SU-DHL-6 (cell line): ENCODE measurements around the gene ACSL5.

Experiments
- H2AFZ ChIP-seq: fragments of 200-600 bp; sonication (generic); 2 replicates; pipeline ENCODE4 v1.6.1; 2014; ENCODE audit warnings: low read depth, mild to moderate bottlenecking, moderate library complexity, mixed read lengths, antibody characterized with exemption, low read length; ENCODE audit not compliant: severe bottlenecking
- H3F3A ChIP-seq: fragments of 200-600 bp; shearing (Covaris generic); 2 replicates; pipeline ENCODE4 v1.6.0; 2016; ENCODE audit warnings: antibody characterized with exemption, mild to moderate bottlenecking; ENCODE audit not compliant: insufficient read depth
- H3K27ac ChIP-seq: fragments of 200-600 bp; sonication (generic); 2 replicates; pipeline ENCODE4 v1.5.1; 2016; ENCODE audit warnings: low read depth, mild to moderate bottlenecking, low read length, moderate library complexity, mixed read lengths
- H3K27me3 ChIP-seq: fragments of 200-600 bp; sonication (generic), shearing (Covaris generic); 2 replicates; pipeline ENCODE4 v1.6.0; 2014; ENCODE audit warnings: mild to moderate bottlenecking, low read length
- H3K36me3 ChIP-seq: fragments of 200-600 bp; sonication (generic); 2 replicates; pipeline ENCODE4 v1.6.1; 2014; ENCODE audit warnings: mild to moderate bottlenecking, low read length, mixed read lengths
- H3K4me2 ChIP-seq: fragments of 300-600, 200-600 bp; shearing (Covaris generic), sonication (generic); 2 replicates; pipeline ENCODE4 v1.6.0; 2014; ENCODE audit warnings: low read length, low read depth, mild to moderate bottlenecking; ENCODE audit not compliant: poor library complexity, severe bottlenecking
- H3K4me3 ChIP-seq: fragments of 200-600 bp; sonication (generic); 2 replicates; pipeline ENCODE4 v1.5.1; 2014; ENCODE audit warnings: antibody characterized with exemption, low read length, mild to moderate bottlenecking, mixed read lengths; ENCODE audit not compliant: insufficient read depth, poor library complexity, severe bottlenecking
- H3K79me2 ChIP-seq: fragments of 200-600 bp; sonication (generic); 2 replicates; pipeline ENCODE4 v1.6.1; 2014; ENCODE audit warnings: mild to moderate bottlenecking, low read length, moderate library complexity; ENCODE audit not compliant: insufficient read depth
- H3K9ac ChIP-seq: fragments of 200-600 bp; sonication (generic); 2 replicates; pipeline ENCODE4 v1.7.0; 2014; ENCODE audit warnings: mild to moderate bottlenecking, low read length
- H3K9me2 ChIP-seq: fragments of 200-600 bp; sonication (generic); replicated peaks from 2 replicates; pipeline ENCODE4 v1.6.1; 2014; ENCODE audit warnings: low read length; ENCODE audit not compliant: insufficient read depth
- H3K9me3 ChIP-seq: fragments of 200-600 bp; sonication (generic); 2 replicates; pipeline ENCODE4 v1.6.1; 2014; ENCODE audit warnings: low read length, mixed read lengths; ENCODE audit not compliant: insufficient read depth
- H4K20me1 ChIP-seq: fragments of 200-600 bp; sonication (generic); 2 replicates; pipeline ENCODE4 v1.6.1; 2014; ENCODE audit warnings: low read depth, mild to moderate bottlenecking, antibody characterized with exemption, low read length, moderate library complexity, mixed read lengths
- EZH2phosphoT487 ChIP-seq: fragments of 200-600 bp; sonication (generic), shearing (Covaris generic); conservative IDR thresholded peaks from 2 replicates; pipeline ENCODE4 v1.6.1; 2018; ENCODE audit warnings: mild to moderate bottlenecking, antibody characterized with exemption, low read length, moderate library complexity, mixed read lengths
- TF ChIP-seq, protein P1 (sequence below): fragments of 200-600 bp; sonication (generic); IDR thresholded peaks from one replicate; pipeline ENCODE4 v1.5.1; 2017; ENCODE audit warnings: antibody characterized with exemption, mild to moderate bottlenecking, low read length, moderate library complexity; ENCODE audit not compliant: insufficient read depth, poor library complexity, severe bottlenecking

The ACSL5 gene

DNA sequence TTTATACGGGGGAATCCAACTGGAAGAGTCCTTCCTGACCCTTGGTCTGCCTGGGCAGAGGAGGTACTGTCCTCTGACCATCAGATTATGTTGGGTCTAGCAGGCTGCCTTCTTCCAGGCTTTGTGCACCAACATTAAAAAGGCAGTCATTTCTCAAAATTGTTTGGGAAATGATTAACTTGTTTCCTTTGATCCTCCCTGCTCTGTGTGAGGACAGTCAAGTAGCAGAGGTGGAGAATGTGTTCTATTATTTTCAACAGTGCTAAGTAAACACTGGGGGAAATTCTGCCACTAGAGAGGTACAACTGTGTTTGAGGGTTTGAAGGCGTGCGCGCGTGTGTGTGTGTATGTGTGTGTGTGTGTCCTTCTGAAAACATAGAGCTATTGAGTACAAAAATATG is 20.6 kb downstream of the ACSL5 start:
- peaks cover 15% of the 10 kb centered on the region for H3K79me2 ChIP-seq
- no peak overlapping the region for H3K4me3 ChIP-seq
- no peaks in the 10 kb centered on the region for H3F3A ChIP-seq
- H3K9ac ChIP-seq: no peak overlapping the region
- H3K27ac ChIP-seq: no peak overlapping the region
- TF ChIP-seq, protein P1, sequence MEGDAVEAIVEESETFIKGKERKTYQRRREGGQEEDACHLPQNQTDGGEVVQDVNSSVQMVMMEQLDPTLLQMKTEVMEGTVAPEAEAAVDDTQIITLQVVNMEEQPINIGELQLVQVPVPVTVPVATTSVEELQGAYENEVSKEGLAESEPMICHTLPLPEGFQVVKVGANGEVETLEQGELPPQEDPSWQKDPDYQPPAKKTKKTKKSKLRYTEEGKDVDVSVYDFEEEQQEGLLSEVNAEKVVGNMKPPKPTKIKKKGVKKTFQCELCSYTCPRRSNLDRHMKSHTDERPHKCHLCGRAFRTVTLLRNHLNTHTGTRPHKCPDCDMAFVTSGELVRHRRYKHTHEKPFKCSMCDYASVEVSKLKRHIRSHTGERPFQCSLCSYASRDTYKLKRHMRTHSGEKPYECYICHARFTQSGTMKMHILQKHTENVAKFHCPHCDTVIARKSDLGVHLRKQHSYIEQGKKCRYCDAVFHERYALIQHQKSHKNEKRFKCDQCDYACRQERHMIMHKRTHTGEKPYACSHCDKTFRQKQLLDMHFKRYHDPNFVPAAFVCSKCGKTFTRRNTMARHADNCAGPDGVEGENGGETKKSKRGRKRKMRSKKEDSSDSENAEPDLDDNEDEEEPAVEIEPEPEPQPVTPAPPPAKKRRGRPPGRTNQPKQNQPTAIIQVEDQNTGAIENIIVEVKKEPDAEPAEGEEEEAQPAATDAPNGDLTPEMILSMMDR: no peak
- TF ChIP-seq EZH2phosphoT487: no peak
- no peak overlapping the region for H3K4me2 ChIP-seq
- H3K27me3 ChIP-seq: no peaks in the 10 kb centered on the region
- H4K20me1 ChIP-seq: no peaks in the 10 kb centered on the region
- H3K9me3 ChIP-seq: no peaks in the 10 kb centered on the region
- H3K9me2 ChIP-seq: no peaks in the 10 kb centered on the region
- no peaks in the 10 kb centered on the region for H3K36me3 ChIP-seq
- no peak overlapping the region for H2AFZ ChIP-seq

DNA sequence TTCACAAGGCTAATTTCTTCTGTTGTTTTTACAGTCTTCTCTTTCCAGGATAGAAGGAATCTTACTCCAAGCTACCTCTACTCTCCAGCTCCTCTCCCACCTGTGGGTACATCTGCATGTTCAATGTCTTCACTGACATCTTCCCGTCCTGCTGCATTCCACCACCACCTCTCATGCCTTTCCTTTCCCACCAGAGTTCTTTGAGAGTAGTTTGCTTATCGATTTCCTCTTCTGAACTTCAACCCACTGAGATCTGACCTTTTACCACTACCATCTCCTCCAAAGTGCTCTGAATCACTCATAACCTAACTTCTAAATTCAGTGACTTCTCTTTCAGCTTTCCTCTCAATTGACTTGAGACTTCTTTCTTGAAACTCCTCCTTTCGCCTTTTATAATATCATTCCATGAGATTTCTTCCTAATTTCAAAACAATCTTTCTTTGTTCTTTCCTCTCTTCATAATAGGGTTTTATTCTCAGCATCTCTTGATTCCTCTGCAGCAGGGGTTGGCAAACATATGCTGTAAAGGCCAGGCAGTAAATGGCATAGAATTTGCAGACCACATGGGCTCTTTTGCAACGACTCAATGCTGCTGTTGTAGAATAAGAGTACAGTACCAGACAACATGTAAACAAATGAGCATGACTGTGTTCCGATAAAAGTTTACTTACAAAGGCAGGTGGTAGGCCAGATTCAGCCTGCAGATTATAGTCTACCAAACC is 22.1 kb downstream of the ACSL5 start:
- Histone ChIP-seq H3K36me3 (no peaks in the 10 kb centered on the region), H3K4me3 (no peak overlapping the region), H3K9me2 (no peaks in the 10 kb centered on the region), H2AFZ (no peak overlapping the region), H3F3A (no peaks in the 10 kb centered on the region), H3K9ac (no peak overlapping the region), H4K20me1 (no peaks in the 10 kb centered on the region), H3K79me2 (peaks cover 7% of the 10 kb centered on the region), H3K4me2 (no peak overlapping the region), H3K27me3 (no peaks in the 10 kb centered on the region), H3K27ac (no peak overlapping the region), H3K9me3 (no peaks in the 10 kb centered on the region)
- no peak for TF ChIP-seq EZH2phosphoT487
- TF ChIP-seq, protein P1: no peak

DNA sequence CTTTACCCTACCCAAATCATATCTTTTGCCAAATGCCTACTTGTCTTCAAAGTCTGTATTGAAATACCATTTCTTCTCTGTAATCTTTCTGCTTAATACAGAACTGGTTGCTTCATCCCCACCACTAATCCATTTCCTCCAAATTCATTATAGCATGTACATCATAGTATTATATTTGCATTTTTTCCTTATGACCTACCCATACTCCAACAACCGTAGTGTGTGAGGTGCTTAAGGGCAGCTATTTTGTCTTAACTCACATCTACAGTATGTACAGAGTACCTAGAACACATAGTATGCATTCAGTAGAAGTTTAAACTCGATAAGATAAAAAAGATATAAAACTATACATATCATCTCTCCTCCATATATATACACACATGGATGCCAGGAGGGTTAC is 23.7 kb downstream of the ACSL5 start:
- TF ChIP-seq, protein P1: no peak
- TF ChIP-seq EZH2phosphoT487: no peak
- Histone ChIP-seq H3K27ac (no peak overlapping the region), H3K9me2 (no peaks in the 10 kb centered on the region), H3F3A (no peaks in the 10 kb centered on the region), H3K4me2 (no peak overlapping the region), H3K36me3 (no peaks in the 10 kb centered on the region), H2AFZ (no peak overlapping the region), H3K27me3 (no peaks in the 10 kb centered on the region), H3K79me2 (0 out of 2 replicates have a peak, but pooled peaks cover 6% of the 10 kb centered on the region), H3K9ac (no peak overlapping the region), H3K4me3 (no peak overlapping the region), H3K9me3 (no peaks in the 10 kb centered on the region), H4K20me1 (no peaks in the 10 kb centered on the region)
